Measurements from ENCODE around the gene ACSM5.
"Not testable (repeated sequence)": the region's sequence is repeated elsewhere in the genome, so short reads cannot be mapped to it uniquely, and the experiment has no call there.

The ACSM5 gene

GRCh38 chr16:20453633-20454032 lies 44.3 kb downstream of the ACSM5 start:
- not testable (repeated sequence) for DNase-seq

DNA sequence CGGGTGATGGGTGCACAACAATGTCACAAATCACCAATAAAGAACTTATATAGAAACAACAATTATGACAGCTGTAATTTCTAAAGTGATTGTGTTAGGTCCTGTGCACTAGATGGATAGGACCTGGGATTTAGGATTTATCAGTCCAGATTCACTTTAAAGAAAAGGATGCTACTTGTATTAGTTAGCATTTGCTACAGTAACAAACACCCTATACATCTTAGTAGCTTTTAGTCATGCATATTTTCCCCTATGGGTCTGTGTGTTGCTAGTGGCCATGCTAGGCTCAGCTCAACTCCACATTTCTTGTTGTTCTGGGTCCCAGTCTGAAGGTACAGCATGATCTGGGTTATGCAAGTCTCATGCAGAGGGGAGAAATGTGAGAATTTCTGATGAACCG lies 49.9 kb downstream of the ACSM5 start:
- DNase-seq, result not testable (repeated sequence)

GRCh38 chr16:20460313-20460712 lies 51.0 kb downstream of the ACSM5 start:
- DNase-seq, result not testable (repeated sequence)

- not testable (repeated sequence) for DNase-seq
Measured at GRCh38 chr16:20468954-20469353, 59.6 kb downstream of the ACSM5 start.

- DNase-seq, result not testable (repeated sequence)
Measured at GRCh38 chr16:20469930-20470329, 60.6 kb downstream of the ACSM5 start.

DNA sequence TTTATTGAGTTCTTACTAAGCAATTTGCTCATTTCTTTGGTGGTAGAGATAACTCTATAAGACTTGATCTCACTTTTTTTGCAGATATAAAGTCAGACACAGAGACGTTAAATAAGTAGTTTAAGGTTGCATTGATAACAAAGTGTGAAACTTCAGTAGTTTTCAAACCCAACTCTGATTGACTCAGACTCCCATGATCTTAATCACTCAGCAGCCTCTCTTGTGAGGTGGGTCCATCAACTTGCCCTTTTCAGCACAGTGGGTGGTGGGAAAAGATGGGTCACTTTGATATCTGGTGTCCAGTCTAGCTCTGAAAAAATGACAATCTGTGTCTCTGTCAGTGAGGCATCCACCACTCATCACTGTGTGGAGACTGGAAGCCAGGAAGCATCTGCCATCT lies 61.4 kb downstream of the ACSM5 start:
- DNase-seq, result not testable (repeated sequence)

GRCh38 chr16:20477188-20477744 lies 67.9 kb downstream of the ACSM5 start:
- DNase-seq, result not testable (repeated sequence)

- DNase-seq, result not testable (repeated sequence)
Measured at GRCh38 chr16:20483989-20484388, 74.7 kb downstream of the ACSM5 start.

- no peak for DNase-seq
Measured at GRCh38 chr16:20484726-20485125, 75.4 kb downstream of the ACSM5 start.

GRCh38 chr16:20485408-20485807 lies 76.1 kb downstream of the ACSM5 start:
- no peak for DNase-seq
